HG03521 (cell line): ENCODE results near the gene MAP1LC3C.
"Not testable (repeated sequence)": the region's sequence is repeated elsewhere in the genome, so short reads cannot be mapped to it uniquely, and the experiment has no call there.

Source experiments
- ATAC-seq: cut with Tn5 transposase; IDR thresholded peaks from one replicate; pipeline ENCODE4 v1.9.1; 2021; ENCODE audit warnings: mild to moderate bottlenecking, moderate library complexity; ENCODE audit not compliant: unreplicated experiment

Gene MAP1LC3C

DNA sequence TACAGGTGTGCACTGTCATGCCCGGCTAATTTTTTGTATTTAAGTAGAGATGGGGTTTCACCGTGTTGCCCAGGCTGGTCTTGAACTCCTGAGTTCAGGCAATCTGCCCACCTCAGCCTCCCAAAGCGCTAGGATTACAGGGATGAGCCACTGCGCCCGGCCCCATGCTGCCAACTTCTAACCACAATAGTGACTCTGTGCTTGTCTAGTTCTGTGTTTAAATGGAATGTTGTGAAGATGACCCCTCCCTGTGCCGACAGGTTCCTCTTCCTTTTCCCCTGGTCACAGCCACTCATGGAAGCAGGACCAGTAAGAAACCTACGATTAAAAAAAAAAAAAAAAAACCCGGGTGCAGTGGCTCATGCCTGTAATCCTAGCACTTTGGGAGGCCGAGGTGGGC is 4.7 kb downstream of the MAP1LC3C start:
- ATAC-seq = no peak

DNA sequence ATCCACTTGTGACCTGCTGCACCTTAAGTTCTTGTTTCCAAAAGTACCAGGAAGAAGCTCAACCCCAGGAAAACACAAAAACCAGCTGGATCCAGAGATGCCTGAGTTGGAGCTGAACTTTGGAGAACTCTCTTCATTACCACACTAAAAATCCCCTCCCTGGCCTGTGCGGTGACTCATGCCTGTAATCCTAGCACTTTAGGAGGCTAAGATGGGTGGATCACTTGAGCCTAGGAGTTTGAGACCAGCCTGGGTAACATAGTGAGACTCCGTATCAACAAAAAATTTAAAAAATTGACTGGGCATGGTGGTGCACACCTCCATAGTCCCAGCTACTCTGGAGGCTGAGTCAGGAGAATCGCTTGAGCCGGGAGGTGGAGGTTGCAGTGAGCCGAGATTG is 6.2 kb downstream of the MAP1LC3C start:
- no peak for ATAC-seq

DNA sequence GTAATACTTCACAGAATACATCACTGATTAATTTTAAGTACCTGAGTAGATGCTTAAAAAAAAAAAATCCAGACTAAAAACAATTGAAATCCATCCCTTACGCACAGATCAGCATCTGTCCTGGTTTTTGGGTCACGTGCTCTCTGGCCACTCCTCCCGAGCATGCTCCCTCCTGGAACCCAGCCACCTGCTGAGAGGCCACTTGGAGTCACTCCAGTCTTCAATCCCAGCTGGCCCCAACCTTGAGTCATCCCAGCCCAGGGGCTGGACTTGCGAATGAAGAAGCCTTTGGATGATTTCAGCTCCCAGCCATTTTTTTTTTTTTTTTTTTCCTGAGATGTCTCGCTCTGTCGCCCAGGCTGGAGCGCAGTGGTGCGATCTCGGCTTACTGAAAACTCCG is 8.9 kb downstream of the MAP1LC3C start:
- ATAC-seq = no peak

DNA sequence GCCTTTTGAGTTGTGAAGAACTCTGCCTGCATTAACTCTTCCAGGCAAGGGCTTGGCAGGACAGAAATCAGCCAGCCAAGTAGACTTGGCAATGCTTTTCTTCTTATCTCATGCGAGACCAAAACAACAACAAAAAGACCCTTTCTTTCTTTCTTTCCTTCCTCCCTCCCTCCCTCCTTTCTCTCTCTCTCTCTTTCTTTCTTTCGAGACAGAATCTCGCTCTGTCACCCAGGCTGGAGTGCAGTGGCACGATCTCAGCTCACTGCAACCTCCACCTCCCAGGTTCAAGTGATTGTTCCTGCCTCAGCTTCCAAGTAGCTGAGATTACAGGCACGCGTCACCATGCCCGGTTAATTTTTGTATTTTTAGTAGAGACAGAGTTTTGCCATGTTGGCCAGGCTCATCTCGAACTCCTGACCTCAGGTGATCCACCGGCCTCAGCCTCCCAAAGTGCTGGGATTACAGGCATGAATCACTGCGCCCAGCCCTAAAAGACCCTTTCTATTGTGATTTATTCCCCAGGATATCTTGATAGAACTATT is 10.4 kb downstream of the MAP1LC3C start:
- ATAC-seq = not testable (repeated sequence)

DNA sequence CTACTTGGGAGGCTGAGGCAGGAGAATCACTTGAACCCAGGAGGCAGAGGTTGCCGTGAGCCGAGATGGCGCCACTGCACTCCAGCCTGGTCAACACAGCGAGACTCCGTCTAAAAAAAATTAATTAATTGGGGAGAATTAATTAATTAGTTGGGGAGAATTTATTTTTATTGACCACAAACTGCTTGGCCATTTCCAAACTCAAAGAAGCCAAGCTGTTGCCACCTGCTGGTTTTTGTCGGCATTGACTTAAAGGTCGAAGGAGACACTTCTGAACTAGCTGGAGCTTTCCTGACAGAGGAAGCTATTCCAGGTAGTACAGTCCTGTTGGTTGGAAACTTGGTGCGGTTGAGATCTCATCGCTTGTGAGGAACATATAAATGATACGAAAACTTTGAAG is 13.1 kb downstream of the MAP1LC3C start:
- no peak for ATAC-seq

DNA sequence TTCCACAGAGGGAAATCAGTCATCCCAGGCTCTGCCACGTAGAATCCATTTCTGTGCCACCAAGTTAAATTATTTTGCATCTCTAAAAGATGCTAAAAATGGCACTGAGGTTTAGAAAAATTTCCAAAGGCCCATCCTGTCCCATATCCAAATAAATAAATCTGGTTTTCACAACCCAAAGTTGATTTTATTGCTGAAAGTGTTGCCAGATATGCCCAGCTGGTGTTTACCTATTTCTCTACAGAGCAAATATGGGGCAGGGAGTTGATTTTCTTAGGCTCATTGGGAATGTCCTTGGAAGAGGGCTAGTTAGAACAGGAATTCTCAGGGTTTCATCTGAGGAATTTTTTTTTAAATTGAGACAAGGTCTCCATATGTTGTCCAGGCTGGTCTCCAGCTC is 19.0 kb downstream of the MAP1LC3C start:
- no peak for ATAC-seq

DNA sequence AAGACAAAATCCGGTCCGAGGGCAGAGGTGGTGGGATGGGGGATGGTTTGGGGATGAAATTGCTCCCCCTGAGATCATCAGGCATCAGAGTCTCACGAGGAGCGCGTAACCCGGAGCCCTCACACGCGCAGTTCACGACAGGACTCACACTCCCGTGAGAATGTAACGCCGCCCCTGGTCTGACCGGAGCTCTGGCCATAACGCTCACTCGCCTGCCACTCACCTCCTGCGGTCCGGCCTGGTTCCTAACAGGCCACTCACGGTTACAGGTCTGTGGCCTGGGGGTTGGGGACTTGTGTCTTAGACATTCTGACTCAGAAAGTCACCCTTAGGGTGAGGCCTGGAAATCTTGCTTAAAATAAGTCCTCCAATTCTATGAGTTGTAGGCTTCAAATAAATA is 19.8 kb downstream of the MAP1LC3C start:
- no peak for ATAC-seq

DNA sequence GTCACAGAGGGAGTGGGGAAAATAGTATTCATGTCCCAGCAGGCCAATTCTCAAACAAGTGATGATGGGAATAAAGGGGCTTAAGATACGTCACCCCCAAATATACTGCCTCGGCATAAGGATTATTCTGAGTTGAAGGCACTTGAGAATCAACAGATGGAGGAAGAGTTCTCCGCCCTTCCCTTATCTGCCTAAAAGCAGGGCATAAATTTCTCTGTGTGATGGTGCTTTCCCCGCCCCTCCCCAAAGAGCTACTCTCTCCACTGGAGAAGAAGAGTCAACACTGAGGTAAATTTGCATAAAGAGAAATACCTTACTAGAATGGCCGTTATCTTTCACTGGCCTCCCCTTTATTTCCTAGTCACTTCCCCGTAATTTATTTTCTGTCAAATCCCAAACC is 22.7 kb downstream of the MAP1LC3C start:
- ATAC-seq = no peak

DNA sequence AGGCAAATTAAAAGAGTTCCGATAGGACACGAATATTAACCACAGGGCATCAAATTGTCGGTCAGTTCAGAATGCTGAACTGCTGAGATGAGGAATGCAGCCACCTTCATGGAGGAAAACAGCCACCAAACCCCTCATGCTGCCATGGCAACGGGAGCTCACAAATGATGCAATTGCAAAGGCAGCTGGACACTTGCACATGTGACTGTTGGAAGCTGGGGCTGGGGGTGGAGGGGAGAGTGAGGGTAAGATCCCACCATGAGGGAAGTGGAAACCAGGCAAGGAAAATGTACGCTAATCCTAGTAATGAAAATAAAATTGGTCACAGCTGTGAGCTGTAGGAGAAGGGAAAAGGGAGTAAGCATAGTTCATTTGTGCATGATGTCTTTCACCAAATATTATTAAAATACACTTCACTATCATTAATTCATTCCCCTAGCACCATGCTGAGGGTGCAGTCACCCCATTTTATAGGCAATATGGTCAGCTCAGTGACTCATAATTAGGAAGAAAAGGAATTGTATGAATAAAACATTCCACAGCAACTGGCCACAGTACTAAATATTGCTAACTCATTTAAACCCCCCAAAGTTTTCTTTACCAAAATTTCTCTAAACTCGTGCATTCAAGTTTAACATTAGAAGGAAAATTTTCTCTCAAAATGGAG is 26.1 kb downstream of the MAP1LC3C start:
- no peak for ATAC-seq

DNA sequence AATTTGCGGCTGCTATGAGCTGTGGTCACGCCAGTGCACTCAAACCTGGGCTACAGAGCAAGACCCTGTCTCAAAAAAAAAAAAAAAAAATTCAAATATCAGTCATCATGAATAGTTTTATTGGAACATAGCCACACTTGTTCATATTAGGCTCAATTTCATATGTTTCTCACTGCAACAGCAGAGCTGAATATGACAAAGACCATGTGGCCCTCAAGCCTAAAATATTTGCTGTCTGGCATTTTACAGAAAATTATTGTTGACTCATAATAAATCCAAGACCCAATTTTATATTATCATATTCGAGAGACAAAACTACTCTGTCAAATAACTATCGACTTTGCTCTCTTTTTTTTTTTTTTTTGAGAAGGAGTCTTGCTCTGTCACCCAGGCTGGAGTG is 30.3 kb downstream of the MAP1LC3C start:
- ATAC-seq = no peak

DNA sequence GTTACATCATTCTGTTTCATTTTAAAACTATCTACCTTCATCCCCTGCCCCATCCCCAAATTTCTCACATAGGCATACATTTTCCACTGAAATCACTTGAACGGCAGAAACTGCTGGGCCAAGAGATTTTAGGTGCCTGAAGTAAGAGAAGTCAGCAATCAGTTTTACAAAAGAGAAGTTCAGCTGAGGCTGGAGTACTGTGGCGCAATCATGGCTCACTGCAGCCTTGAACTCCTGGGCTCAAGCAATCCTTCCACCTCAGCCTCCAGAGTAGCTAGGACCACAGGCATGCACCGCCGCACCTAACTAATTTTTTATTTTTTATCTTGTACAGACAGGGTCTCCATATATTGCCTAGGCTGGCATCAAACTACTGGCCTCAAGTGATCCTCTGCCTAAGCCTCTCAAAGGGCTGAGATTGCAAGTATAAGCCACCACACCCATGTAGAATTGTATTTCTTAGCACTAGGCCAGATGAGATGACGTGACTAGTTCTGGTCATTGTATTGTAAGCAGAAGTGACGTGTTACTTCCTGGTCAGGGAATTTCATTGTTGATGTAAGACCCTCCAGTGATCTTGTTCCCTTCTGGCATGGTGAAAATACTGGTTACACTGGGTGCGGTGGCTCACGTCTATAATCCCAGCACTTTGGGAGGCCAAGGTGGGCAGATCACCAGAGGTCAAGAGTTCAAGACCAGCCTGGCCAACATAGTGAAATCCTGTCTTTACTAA is 34.2 kb downstream of the MAP1LC3C start:
- ATAC-seq = no peak

DNA sequence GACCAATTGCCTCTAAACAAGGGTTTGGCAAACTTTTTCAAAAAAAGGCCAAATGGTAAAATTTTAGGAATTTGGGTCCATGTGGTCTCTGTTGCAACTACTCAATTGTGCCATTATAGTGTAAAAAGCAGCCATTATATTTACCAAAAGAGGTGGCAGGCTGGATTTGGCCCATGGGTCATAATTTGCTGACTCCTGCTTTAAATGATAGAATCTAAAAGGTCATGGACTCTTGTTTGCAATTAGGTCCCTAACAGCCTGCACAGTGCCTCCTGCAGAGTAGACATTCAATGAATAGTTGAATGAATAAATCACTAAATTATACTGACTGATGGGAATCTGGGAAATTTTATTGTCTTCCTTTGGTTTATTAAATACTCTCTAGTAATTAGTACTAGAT is 35.2 kb downstream of the MAP1LC3C start:
- ATAC-seq = no peak

DNA sequence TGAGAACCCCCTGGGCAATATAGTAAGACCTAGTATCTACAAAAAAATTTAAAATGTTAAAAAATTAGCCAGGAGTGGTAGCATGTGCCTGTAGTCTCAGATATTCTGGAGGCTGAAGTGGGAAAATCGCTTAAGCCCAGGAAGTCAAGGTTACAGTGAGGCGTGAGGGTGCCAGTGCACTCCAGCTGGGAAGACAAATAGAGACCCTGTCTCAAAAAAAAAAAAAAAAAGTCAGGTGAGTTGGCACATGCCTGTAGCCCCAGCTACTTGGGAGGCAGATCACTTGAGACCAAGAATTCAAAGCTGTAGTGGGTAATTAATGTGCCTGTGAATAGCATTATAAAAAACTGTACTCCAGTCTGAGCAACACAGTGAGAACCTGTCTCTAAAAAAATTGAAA is 36.7 kb downstream of the MAP1LC3C start:
- ATAC-seq = no peak

DNA sequence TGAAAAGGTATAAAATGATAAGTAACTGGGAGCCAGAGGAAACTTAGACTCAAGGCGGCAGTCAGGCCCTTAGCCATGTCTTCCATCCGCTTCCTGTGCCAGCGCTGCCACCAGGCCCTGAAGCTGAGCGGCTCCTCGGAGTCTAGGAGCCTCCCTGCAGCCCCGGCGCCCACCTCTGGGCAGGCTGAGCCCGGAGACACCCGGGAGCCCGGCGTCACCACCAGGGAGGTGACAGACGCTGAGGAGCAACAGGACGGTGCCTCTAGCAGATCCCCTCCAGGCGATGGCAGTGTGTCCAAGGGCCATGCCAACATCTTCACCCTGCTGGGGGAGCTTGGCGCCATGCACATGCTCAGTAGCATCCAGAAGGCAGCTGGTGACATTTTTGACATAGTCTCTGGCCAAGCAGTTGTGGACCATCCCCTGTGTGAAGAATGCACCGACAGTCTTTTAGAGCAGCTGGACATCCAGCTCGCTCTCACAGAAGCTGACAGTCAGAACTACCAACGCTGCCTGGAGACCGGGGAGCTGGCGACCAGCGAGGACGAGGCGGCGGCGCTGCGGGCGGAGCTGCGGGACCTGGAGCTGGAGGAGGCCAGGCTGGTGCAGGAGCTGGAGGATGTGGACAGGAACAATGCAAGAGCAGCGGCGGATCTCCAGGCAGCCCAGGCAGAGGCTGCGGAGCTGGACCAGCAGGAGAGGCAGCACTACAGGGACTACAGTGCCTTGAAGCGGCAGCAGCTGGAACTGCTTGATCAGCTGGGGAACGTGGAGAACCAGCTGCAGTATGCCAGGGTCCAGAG is 41.0 kb downstream of the MAP1LC3C start, which contains the start of gene BECN2:
Gene BECN2, plus strand, starts transcription at position 76 of the 803 bp plus-strand sequence. Its CDS starts 0 bp downstream, at position 76.
- ATAC-seq = no peak

DNA sequence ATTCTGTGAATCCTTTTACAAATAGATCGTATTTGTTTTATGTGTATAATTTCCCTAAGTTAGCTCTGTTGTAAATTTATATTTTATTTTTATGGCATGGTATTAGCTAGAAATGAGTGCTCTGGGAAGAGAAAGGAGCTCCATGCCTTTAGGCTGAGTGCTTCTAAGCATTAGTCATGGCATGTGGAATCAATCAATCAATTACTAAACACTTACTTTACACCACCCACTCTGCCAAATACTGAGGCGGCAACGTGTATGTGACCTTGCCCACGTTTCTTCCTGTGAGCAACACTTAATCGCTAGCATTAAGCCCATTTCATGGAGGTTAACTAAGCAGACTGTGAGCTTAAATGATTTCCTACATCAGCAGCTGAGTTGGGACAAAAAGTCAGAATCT is 48.5 kb downstream of the MAP1LC3C start:
- no peak for ATAC-seq

DNA sequence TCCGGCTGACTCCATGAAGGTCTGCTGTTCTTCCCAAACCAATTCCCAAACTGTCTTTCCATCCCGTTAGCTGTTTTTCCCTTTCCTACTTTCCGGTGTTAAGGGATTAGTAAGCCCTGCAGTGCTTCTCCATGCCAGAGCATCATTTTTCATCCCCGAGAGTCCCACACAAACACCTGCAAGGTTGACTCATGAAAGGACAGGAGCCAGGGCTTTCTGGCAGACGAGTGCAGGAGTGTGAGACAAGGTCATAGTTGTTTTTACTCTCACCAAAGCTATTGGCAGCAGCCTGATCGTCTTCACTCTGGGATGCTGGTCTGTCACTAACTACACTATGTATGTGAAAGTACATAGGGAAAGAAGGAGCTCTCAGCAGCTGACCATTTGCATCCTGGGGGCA is 51.5 kb downstream of the MAP1LC3C start:
- ATAC-seq = no peak
